B cell (primary cell): ENCODE measurements around the gene RRN3.
"Not testable (repeated sequence)": the region's sequence is repeated elsewhere in the genome, so short reads cannot be mapped to it uniquely, and the experiment has no call there.

Experiments
- CTCF ChIP-seq: fragments of 200-600 bp; IDR thresholded peaks from one replicate; pipeline ENCODE4 v1.8.0; 2022; ENCODE audit warnings: antibody characterized with exemption, mild to moderate bottlenecking
- EZH2 ChIP-seq: IDR thresholded peaks from 2 replicates; pipeline ENCODE4 v1.6.1; 2012; ENCODE audit warnings: borderline replicate concordance, low read depth, mild to moderate bottlenecking, moderate library complexity, low read length; ENCODE audit not compliant: insufficient read depth, poor library complexity, severe bottlenecking

GRCh38 chr16:15062085-15062810, 31.8 kb downstream of the RRN3 start:
- not testable (repeated sequence) for TF ChIP-seq CTCF, EZH2
